Sigmoid colon (tissue), 7 donors: ENCODE measurements around the gene UPF3A. TPM values are rescaled to one million over a fixed set of nuclear protein-coding genes. Genes with fewer than 3 reads are reported as not detected.

Source experiments
- DNase-seq: peaks from one replicate; pipeline ENCODE4 v3.0.0-alpha.2; 2019
- H3K27ac ChIP-seq, 4 donors: fragments of 200-600 bp; sonication (generic); one replicate each; pipeline ENCODE4 v1.5.1; 2016 to 2019; ENCODE audit warnings: mild to moderate bottlenecking in 1 of 4
- H3K27me3 ChIP-seq, 3 donors: fragments of 200-600 bp; sonication (generic); one replicate each; pipeline ENCODE4 v1.5.1; 2019; ENCODE audit warnings: mild to moderate bottlenecking in 1 of 3
- H3K36me3 ChIP-seq, 4 donors: fragments of 200-600 bp; sonication (generic); one replicate each; pipeline ENCODE4 v1.5.1; 2016 to 2019
- H3K4me1 ChIP-seq, 4 donors: fragments of 200-600 bp; sonication (generic); one replicate each; pipeline ENCODE4 v1.5.1; 2017 to 2019
- H3K4me3 ChIP-seq, 4 donors: fragments of 200-600 bp; sonication (generic); one replicate each; pipeline ENCODE4 v1.5.1; 2017 to 2019; ENCODE audit warnings: mild to moderate bottlenecking in 2 of 4, moderate library complexity in 1 of 4
- H3K9me3 ChIP-seq, 4 donors: fragments of 200-600 bp in 3 of 4; sonication (generic) in 3 of 4; one replicate each; pipeline versions ENCODE4 v1.5.1 to v1.6.1; 2013 to 2019
- EP300 ChIP-seq, 4 donors: sonication (generic); formaldehyde crosslinking; IDR thresholded peaks; one replicate each; pipeline ENCODE4 v1.6.1; 2017; ENCODE audit warnings: antibody characterized with exemption in 4 of 4
- POLR2A ChIP-seq, 2 donors: fragments of 450-650 bp; IDR thresholded peaks; one replicate each; pipeline ENCODE4 v1.6.1; 2016; ENCODE audit warnings: antibody characterized with exemption in 2 of 2, mild to moderate bottlenecking in 2 of 2, moderate library complexity in 2 of 2
- POLR2AphosphoS5 ChIP-seq, 4 donors: sonication (generic); formaldehyde crosslinking; IDR thresholded peaks; one replicate each; pipeline ENCODE4 v1.6.1; 2017; ENCODE audit warnings: antibody characterized with exemption in 4 of 4
- WGBS, 2 donors: extraction: QIAGEN DNeasy Blood & Tissue Kit; methylation state at CpG; one replicate each; pipeline ENCODE4 v1.1.7; 2013; 5-methylcytosine and 5-hydroxymethylcytosine counted together
- intact Hi-C: fragments of 100-400 bp; cut with DNase I; formaldehyde crosslinking; loops from one replicate; pipeline ENCODE4 v1.15.1; 2023
- polyA plus RNA-seq, 3 donors: library from polyadenylated mRNA; stranded (reverse); fragments of 200-250 nt; gene quantifications; one replicate each; pipeline ENCODE4 v1.2.3, GENCODE V29; 2013
- total RNA-seq, 4 donors: library from RNA; depleted of rRNA; stranded (reverse); fragments of >200 nt; gene quantifications; one replicate each; pipeline ENCODE4 v1.1.0, GENCODE V29; 2016
- TF ChIP-seq, protein P1 (sequence below), 4 experiments: fragments of 450-650 bp in 3 of 4; fragments of 200-600 bp in 1 of 4; IDR thresholded peaks; one replicate each; pipeline ENCODE4 v1.5.1; 2016 to 2019; ENCODE audit warnings: antibody characterized with exemption in 4 of 4, mild to moderate bottlenecking in 3 of 4, moderate library complexity in 2 of 4
- donor health status: healthy with polysubstance abuse.
- donor health status: Bipolar disorder and iron deficiency.
- donor health status: healthy.

Gene UPF3A, protein sequence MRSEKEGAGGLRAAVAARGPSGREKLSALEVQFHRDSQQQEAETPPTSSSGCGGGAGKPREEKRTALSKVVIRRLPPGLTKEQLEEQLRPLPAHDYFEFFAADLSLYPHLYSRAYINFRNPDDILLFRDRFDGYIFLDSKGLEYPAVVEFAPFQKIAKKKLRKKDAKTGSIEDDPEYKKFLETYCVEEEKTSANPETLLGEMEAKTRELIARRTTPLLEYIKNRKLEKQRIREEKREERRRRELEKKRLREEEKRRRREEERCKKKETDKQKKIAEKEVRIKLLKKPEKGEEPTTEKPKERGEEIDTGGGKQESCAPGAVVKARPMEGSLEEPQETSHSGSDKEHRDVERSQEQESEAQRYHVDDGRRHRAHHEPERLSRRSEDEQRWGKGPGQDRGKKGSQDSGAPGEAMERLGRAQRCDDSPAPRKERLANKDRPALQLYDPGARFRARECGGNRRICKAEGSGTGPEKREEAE
- total RNA-seq (10 to 100 TPM; 32.4 to 65.9 (median 43.2) TPM), polyA plus RNA-seq (10 to 100 TPM; 25.7 to 44.4 (median 41.0) TPM)

DNA sequence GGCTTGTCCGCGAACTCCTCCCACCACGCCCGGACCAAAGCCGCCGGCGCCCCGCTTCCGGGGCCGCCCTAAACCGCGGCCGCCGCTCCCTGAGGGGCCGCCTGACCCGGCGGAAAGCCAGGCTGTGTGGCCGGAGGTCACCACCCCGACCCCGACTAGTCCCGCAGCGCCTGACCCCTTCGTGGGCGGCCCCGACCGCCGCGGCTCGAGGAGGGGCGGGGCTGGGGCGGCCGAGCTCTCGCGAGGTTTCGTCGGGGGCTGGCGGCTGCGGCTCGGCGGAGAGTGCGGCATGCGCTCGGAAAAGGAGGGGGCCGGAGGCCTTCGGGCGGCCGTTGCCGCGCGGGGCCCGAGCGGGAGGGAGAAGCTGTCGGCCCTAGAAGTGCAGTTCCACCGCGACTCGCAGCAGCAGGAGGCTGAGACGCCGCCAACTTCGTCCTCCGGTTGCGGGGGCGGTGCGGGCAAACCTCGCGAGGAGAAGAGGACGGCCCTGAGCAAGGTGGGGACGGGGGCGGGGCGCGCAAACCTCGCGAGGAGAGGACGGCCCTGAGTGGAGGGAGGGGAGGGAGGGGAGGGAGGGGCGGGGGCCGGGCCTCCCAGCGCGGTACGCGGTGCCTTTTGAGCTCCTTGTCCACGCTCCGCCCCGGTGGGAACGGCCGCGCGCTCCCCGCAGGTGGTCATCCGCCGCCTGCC, at the start of gene UPF3A:
UPF3A (plus strand) TSS at position 251 of the 690 bp plus-strand sequence; CDS start at position 290, 39 bp downstream.
- Histone ChIP-seq H3K27ac (peak within 1 kb of the TSS; percentile 98 to 99 (median 98)), H3K4me3 (peak within 1 kb of the TSS; percentile 73 to 86 (median 86)), H3K36me3 (peaks cover 0 to 25% (median 3%) of the 10 kb centered on the region in 4 donors), H3K9me3 (no peaks in the 10 kb centered on the region), H3K4me1 (peaks cover 0 to 35% (median 20%) of the 10 kb centered on the region in 4 donors), H3K27me3 (no peaks in the 10 kb centered on the region)
- TF ChIP-seq, protein P1, sequence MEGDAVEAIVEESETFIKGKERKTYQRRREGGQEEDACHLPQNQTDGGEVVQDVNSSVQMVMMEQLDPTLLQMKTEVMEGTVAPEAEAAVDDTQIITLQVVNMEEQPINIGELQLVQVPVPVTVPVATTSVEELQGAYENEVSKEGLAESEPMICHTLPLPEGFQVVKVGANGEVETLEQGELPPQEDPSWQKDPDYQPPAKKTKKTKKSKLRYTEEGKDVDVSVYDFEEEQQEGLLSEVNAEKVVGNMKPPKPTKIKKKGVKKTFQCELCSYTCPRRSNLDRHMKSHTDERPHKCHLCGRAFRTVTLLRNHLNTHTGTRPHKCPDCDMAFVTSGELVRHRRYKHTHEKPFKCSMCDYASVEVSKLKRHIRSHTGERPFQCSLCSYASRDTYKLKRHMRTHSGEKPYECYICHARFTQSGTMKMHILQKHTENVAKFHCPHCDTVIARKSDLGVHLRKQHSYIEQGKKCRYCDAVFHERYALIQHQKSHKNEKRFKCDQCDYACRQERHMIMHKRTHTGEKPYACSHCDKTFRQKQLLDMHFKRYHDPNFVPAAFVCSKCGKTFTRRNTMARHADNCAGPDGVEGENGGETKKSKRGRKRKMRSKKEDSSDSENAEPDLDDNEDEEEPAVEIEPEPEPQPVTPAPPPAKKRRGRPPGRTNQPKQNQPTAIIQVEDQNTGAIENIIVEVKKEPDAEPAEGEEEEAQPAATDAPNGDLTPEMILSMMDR (IDR thresholded peaks at IDR 0.05), result no peak
- TF ChIP-seq POLR2A (IDR thresholded peaks at IDR 0.05), result peak; percentile 61 to 66
- TF ChIP-seq EP300 (IDR thresholded peaks at IDR 0.05), result no peak
- TF ChIP-seq POLR2AphosphoS5 (IDR thresholded peaks at IDR 0.05), result peak; percentile 53 to 93 (median 79)
- intact Hi-C loops, result loop anchor here (2.0 kb wide), 1 partner anchor 33 kb away; the partner anchor contains the start of gene CHAMP1
- DNase-seq, result peak; percentile 96
- WGBS, 2 donors, result 0 to 1% methylated on average over 88 of the region's 89 CpGs

DNA sequence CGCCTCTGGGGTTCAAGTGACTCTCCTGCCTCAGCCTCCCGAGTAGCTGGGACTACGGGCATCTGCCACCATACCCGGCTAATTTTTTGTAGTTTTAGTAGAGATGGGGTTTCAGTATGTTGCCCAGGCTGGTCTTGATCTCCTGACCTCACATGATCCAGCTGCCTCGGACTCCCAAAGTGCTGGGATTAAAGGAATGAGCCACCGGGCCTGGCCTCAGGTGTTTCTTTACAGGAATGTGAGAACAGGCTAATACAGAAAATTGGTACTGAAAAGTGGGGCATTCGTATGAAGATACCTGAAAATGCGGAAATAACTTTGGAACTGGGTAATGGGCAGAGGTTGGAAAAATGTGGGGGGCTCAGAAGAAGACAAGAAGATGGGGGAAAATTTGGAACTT, 49.5 kb upstream of the UPF3A start:
- TF ChIP-seq POLR2AphosphoS5 (IDR thresholded peaks at IDR 0.05) (no peak), POLR2A (IDR thresholded peaks at IDR 0.05) (no peak), EP300 (IDR thresholded peaks at IDR 0.05) (no peak)
- TF ChIP-seq, protein P1 (IDR thresholded peaks at IDR 0.05), result no peak
- no peak for DNase-seq
- Histone ChIP-seq H3K27ac (no peak overlapping the region), H3K4me3 (no peak overlapping the region), H3K9me3 (no peaks in the 10 kb centered on the region), H3K27me3 (peaks cover 0 to 31% (median 19%) of the 10 kb centered on the region in 3 donors), H3K4me1 (peaks cover 0 to 16% (median 11%) of the 10 kb centered on the region in 4 donors), H3K36me3 (peaks cover 0 to 3% (median 0%) of the 10 kb centered on the region in 4 donors)
- intact Hi-C loops, result no loop called here
- 86 to 89% methylated on average over 8 of the region's 8 CpGs for WGBS, 2 donors

DNA sequence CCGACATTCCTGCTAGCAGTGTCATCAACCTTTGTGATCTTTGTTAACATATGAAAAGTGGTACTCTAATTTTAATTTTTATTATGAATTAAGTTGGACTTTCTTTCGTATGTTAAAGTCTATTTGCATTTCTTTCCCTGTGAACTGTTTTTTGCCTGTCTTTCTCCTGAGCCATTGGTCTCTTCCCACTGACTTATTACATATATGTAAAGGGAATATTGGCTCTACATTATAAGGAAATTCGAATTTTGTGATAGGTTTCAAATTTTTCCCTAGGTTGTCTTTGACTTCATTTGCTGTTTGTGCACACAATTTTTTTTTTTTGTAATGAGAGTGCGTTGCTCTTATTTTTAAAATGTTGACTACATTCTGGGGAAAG, 47.1 kb upstream of the UPF3A start:
- Histone ChIP-seq H3K36me3 (peaks cover 0 to 27% (median 13%) of the 10 kb centered on the region in 4 donors), H3K27me3 (peaks cover 0 to 13% (median under 1%) of the 10 kb centered on the region in 3 donors), H3K27ac (peak overlapping the region; percentile 83 to 88 (median 86)), H3K4me3 (peak overlapping the region; percentile 83 to 98 (median 91)), H3K4me1 (peaks cover 0 to 16% (median 10%) of the 10 kb centered on the region in 4 donors), H3K9me3 (no peaks in the 10 kb centered on the region)
- intact Hi-C loops, result no loop called here
- TF ChIP-seq POLR2AphosphoS5 (IDR thresholded peaks at IDR 0.05), result no peak
- TF ChIP-seq EP300 (IDR thresholded peaks at IDR 0.05), result no peak
- TF ChIP-seq POLR2A (IDR thresholded peaks at IDR 0.05), result no peak
- TF ChIP-seq, protein P1 (IDR thresholded peaks at IDR 0.05), result no peak
- no peak for DNase-seq
- 69 to 76% methylated on average over 4 of the region's 4 CpGs for WGBS, 2 donors

DNA sequence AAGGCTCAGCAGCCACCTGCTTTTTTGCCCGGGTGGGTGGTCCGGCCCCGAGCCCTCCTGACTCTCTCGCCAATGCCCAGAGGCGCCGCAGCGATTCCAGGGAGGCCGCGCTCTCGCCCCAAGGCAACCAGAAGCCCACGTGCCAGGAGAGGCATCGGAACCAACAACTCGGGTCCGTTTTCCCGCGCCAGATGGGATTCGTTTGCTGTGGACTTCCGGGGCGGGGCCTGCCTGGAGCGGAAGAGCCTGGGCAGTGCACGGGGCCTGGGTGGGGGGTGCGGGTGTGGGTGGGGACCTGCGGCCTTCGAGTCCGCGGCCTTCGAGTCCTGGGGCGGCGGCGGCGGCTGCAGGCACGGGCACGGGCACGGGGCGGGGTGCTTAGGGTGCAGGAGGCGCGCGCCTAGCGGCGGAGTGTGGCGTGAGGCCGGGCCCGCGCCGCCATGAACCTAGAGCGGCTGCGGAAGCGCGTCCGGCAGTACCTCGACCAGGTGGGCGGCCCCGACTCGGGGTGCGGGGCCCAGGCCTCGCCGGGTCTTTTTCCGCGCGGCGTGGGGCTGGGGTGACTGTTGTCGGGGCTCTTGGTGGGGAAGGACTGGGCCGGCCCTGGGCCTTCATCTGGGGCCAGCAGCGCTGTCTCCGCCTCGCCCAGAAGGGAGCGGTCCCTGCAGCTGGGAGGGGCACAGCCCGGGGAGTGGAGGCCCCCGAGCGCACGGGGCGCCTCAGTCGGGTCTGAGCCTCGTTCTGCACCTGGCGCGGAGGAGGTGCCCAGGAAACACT, 46.6 kb upstream of the UPF3A start, which contains the start of gene CDC16:
CDC16 (plus strand) TSS at position 253 of the 777 bp plus-strand sequence; CDS start at position 441, 188 bp downstream.
- Histone ChIP-seq H3K9me3 (no peaks in the 10 kb centered on the region), H3K4me1 (peaks cover 0 to 16% (median 10%) of the 10 kb centered on the region in 4 donors), H3K36me3 (peaks cover 0 to 32% (median 17%) of the 10 kb centered on the region in 4 donors), H3K27ac (peak within 1 kb of the TSS; percentile 83 to 88 (median 86)), H3K27me3 (peaks cover 0 to 7% (median 0%) of the 10 kb centered on the region in 3 donors), H3K4me3 (peak within 1 kb of the TSS; percentile 83 to 98 (median 91))
- TF ChIP-seq POLR2AphosphoS5 (IDR thresholded peaks at IDR 0.05) (peak in 3 of 4 donors; percentile 35 to 61 (median 36)), EP300 (IDR thresholded peaks at IDR 0.05) (no peak)
- TF ChIP-seq, protein P1 (IDR thresholded peaks at IDR 0.05), result peak in 1 of 4 experiments; percentile 10
- peak; percentile 96 for DNase-seq
- intact Hi-C loops, result no loop called here
- 1% methylated on average over 76 of the region's 76 CpGs for WGBS, 2 donors
